Measurements from ENCODE around the gene PREX1. TPM values are rescaled to one million over a fixed set of nuclear protein-coding genes. Genes with fewer than 3 reads are reported as not detected.

The PREX1 gene
- polyA plus RNA-seq, 1 donor (not counting 4 experiments of a cell fraction or from before 2014, with no cell fraction given) = 0.22 TPM

- Histone ChIP-seq H3K9ac (ENCODE audit: control insufficient read depth, extremely low read depth, insufficient read depth, low read length) (no peak overlapping the region), H3K27me3 (ENCODE audit: control insufficient read depth, extremely low read depth, insufficient read depth, low read length) (no peaks in the 10 kb centered on the region), H3K27ac (ENCODE audit: control insufficient read depth, insufficient read depth, low read length) (no peak overlapping the region), H2AFZ (ENCODE audit: control insufficient read depth, low read length) (no peak overlapping the region), H3K9me1 (ENCODE audit: control insufficient read depth, extremely low read depth, insufficient read depth, low read length) (no peaks in the 10 kb centered on the region), H3K9me3 (ENCODE audit: control insufficient read depth, low read depth, low read length) (no peaks in the 10 kb centered on the region), H3K4me3 (ENCODE audit: control insufficient read depth in 2 of 3, extremely low read depth in 1 of 3, insufficient read depth in 2 of 3, low read depth in 1 of 3, low read length in 3 of 3) (no peak overlapping the region), H3K4me2 (ENCODE audit: control insufficient read depth, extremely low read depth, insufficient read depth, low read depth, low read length) (no peak overlapping the region), H3K79me2 (ENCODE audit: control insufficient read depth, insufficient read depth, low read length) (no peaks in the 10 kb centered on the region), H3K36me3 (ENCODE audit: control insufficient read depth in 2 of 2, extremely low read depth in 1 of 2, insufficient read depth in 2 of 2, low read length in 2 of 2) (no peaks in the 10 kb centered on the region), H3K4me1 (ENCODE audit: control insufficient read depth, extremely low read depth, insufficient read depth, low read length) (no peaks in the 10 kb centered on the region), H4K20me1 (ENCODE audit: control insufficient read depth, extremely low read depth, insufficient read depth, low read length) (no peaks in the 10 kb centered on the region)
- DNase-seq (ENCODE audit: low read depth, low spot score) = no peak
- dilution Hi-C loops (cut with MboI; ENCODE audit: extremely low pct_ligation_motif_present, low sequenced_read_pairs) = no loop called here
- no peak for TF ChIP-seq EZH2 (IDR thresholded peaks at IDR 0.05; ENCODE audit: low read length)
- TF ChIP-seq, protein P1, sequence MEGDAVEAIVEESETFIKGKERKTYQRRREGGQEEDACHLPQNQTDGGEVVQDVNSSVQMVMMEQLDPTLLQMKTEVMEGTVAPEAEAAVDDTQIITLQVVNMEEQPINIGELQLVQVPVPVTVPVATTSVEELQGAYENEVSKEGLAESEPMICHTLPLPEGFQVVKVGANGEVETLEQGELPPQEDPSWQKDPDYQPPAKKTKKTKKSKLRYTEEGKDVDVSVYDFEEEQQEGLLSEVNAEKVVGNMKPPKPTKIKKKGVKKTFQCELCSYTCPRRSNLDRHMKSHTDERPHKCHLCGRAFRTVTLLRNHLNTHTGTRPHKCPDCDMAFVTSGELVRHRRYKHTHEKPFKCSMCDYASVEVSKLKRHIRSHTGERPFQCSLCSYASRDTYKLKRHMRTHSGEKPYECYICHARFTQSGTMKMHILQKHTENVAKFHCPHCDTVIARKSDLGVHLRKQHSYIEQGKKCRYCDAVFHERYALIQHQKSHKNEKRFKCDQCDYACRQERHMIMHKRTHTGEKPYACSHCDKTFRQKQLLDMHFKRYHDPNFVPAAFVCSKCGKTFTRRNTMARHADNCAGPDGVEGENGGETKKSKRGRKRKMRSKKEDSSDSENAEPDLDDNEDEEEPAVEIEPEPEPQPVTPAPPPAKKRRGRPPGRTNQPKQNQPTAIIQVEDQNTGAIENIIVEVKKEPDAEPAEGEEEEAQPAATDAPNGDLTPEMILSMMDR (optimal IDR thresholded peaks at IDR 0.05 in 1 of 3, IDR thresholded peaks at IDR 0.05 in 1 of 3, conservative IDR thresholded peaks at IDR 0.05 in 1 of 3; ENCODE audit: extremely low read depth in 1 of 3, insufficient read depth in 2 of 3, low read length in 3 of 3) = no peak
- no peak for FAIRE-seq
Measured at GRCh38 chr20:48608756-48609155, 219.0 kb downstream of the PREX1 start.

DNA sequence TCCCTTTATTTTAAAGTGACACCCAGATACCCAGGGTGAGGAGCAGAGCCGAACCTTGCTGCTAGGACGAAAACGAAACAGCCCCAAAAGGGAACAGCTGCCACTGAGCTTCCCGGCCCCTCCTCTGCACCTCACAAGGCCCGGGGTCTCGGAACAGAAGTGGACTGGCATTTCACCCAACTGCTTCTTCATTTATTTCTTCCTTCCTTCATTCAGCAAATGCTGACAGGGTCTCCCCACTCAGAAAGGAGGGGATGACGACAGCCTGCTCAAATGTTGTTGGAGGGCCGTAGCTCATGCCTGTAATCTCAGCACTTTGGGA lies 220.3 kb downstream of the PREX1 start:
- Histone ChIP-seq H3K9ac (ENCODE audit: control insufficient read depth, extremely low read depth, insufficient read depth, low read length) (no peak overlapping the region), H3K9me1 (ENCODE audit: control insufficient read depth, extremely low read depth, insufficient read depth, low read length) (no peaks in the 10 kb centered on the region), H4K20me1 (ENCODE audit: control insufficient read depth, extremely low read depth, insufficient read depth, low read length) (no peaks in the 10 kb centered on the region), H3K27me3 (ENCODE audit: control insufficient read depth, extremely low read depth, insufficient read depth, low read length) (no peaks in the 10 kb centered on the region), H3K27ac (ENCODE audit: control insufficient read depth, insufficient read depth, low read length) (no peak overlapping the region), H3K4me2 (ENCODE audit: control insufficient read depth, extremely low read depth, insufficient read depth, low read depth, low read length) (no peak overlapping the region), H3K4me3 (ENCODE audit: control insufficient read depth in 2 of 3, extremely low read depth in 1 of 3, insufficient read depth in 2 of 3, low read depth in 1 of 3, low read length in 3 of 3) (no peak overlapping the region), H3K36me3 (ENCODE audit: control insufficient read depth in 2 of 2, extremely low read depth in 1 of 2, insufficient read depth in 2 of 2, low read length in 2 of 2) (no peaks in the 10 kb centered on the region), H3K4me1 (ENCODE audit: control insufficient read depth, extremely low read depth, insufficient read depth, low read length) (no peaks in the 10 kb centered on the region), H3K9me3 (ENCODE audit: control insufficient read depth, low read depth, low read length) (no peaks in the 10 kb centered on the region), H3K79me2 (ENCODE audit: control insufficient read depth, insufficient read depth, low read length) (no peaks in the 10 kb centered on the region), H2AFZ (ENCODE audit: control insufficient read depth, low read length) (no peak overlapping the region)
- no peak for DNase-seq (ENCODE audit: low read depth, low spot score)
- TF ChIP-seq, protein P1 (optimal IDR thresholded peaks at IDR 0.05 in 1 of 3, IDR thresholded peaks at IDR 0.05 in 1 of 3, conservative IDR thresholded peaks at IDR 0.05 in 1 of 3; ENCODE audit: extremely low read depth in 1 of 3, insufficient read depth in 2 of 3, low read length in 3 of 3) = no peak
- TF ChIP-seq EZH2 (IDR thresholded peaks at IDR 0.05; ENCODE audit: low read length) = no peak
- FAIRE-seq = no peak
- dilution Hi-C loops (cut with MboI; ENCODE audit: extremely low pct_ligation_motif_present, low sequenced_read_pairs) = no loop called here
